Ovary (tissue), 3 donors: ENCODE measurements around the gene CDH1.

ENCODE experiments used
- POLR2A ChIP-seq: fragments of 450-650 bp; IDR thresholded peaks from one replicate; pipeline ENCODE4 v1.6.1; 2017; ENCODE audit warnings: antibody characterized with exemption, mild to moderate bottlenecking, moderate library complexity
- TF ChIP-seq, protein P1 (sequence below), 3 donors: fragments of 450-650 bp in 2 of 3; fragments of 200-600 bp in 1 of 3; IDR thresholded peaks; one replicate each; pipeline versions ENCODE4 v1.5.1 to v1.8.0; 2016 to 2022; ENCODE audit warnings: antibody characterized with exemption in 3 of 3, mild to moderate bottlenecking in 1 of 3
- donor health status: DM: no; HTN: no; CAD: no.

DNA sequence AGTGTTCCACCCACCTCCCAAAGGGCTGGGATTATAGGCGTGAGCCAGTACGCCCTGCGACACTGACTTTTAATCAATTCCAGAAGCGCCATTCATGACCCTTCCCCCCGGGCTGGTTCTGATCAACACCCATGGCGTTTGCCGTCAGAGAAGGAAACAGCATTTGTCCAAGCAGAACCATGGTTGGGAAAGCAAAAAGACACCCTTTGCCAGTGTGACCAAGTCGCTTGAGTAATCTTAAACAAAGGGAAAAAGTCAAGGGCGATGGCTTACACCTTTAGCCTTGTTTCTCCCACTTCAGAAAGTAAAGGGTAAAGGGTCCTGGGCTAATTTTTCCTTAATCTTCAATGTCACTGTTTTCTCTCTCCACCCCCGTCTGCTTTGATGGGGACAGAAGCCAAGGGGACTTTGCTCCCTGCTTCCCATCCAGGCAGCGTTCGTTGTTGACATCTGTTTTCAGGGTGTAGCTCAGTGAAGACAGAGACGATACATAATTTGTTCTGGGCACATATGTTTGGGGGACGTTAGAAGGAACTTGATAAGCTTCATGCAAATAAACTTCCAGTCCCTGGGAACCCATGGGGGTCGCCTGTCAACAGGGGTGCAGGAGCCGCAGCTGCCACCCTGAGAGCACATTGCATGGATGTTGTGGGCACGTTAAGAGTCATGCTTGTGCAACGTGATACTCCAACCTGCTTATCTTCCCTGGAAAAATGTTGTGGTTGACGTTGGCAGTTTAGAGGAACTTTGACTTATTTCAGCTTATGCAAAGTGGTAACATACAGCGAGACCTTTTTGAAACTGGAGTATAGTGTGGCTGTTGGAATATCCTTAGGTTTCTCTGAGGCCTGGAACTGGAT is 55.6 kb downstream of the CDH1 start:
- TF ChIP-seq POLR2A: no peak
- TF ChIP-seq, protein P1, sequence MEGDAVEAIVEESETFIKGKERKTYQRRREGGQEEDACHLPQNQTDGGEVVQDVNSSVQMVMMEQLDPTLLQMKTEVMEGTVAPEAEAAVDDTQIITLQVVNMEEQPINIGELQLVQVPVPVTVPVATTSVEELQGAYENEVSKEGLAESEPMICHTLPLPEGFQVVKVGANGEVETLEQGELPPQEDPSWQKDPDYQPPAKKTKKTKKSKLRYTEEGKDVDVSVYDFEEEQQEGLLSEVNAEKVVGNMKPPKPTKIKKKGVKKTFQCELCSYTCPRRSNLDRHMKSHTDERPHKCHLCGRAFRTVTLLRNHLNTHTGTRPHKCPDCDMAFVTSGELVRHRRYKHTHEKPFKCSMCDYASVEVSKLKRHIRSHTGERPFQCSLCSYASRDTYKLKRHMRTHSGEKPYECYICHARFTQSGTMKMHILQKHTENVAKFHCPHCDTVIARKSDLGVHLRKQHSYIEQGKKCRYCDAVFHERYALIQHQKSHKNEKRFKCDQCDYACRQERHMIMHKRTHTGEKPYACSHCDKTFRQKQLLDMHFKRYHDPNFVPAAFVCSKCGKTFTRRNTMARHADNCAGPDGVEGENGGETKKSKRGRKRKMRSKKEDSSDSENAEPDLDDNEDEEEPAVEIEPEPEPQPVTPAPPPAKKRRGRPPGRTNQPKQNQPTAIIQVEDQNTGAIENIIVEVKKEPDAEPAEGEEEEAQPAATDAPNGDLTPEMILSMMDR (IDR thresholded peaks at IDR 0.05): no peak
